Limb (tissue), 2 donors: ENCODE measurements around the gene SRP54.
"Not testable (repeated sequence)": the region's sequence is repeated elsewhere in the genome, so short reads cannot be mapped to it uniquely, and the experiment has no call there.

ENCODE experiments used
- DNase-seq, 2 donors: peaks; one replicate each; pipeline ENCODE4 v3.0.0-alpha.2; 2016; ENCODE audit errors: extremely low spot score in 2 of 2

The SRP54 gene

GRCh38 chr14:35046751-35047536 is 64.2 kb downstream of the SRP54 start:
- no peak for DNase-seq

- no peak for DNase-seq
Observed at GRCh38 chr14:35047976-35048513, 65.3 kb downstream of the SRP54 start.

- DNase-seq: no peak
Observed at GRCh38 chr14:35050652-35051051, 67.9 kb downstream of the SRP54 start.

- no peak for DNase-seq
Observed at GRCh38 chr14:35051796-35052195, 69.0 kb downstream of the SRP54 start.

GRCh38 chr14:35052637-35053036 is 69.8 kb downstream of the SRP54 start:
- DNase-seq: no peak

- DNase-seq: not testable (repeated sequence)
Observed at GRCh38 chr14:35061113-35061791, 78.5 kb downstream of the SRP54 start.

- DNase-seq: not testable (repeated sequence)
Observed at GRCh38 chr14:35065731-35066130, 82.9 kb downstream of the SRP54 start.

- no peak for DNase-seq
Observed at GRCh38 chr14:35068238-35069012, 85.6 kb downstream of the SRP54 start.

GRCh38 chr14:35072226-35072625 is 89.4 kb downstream of the SRP54 start:
- no peak for DNase-seq

GRCh38 chr14:35073486-35073885 is 90.7 kb downstream of the SRP54 start:
- no peak for DNase-seq

- no peak for DNase-seq
Observed at GRCh38 chr14:35078082-35078481, 95.3 kb downstream of the SRP54 start.
